Measurements from ENCODE around the gene GNAI3. TPM values are rescaled to one million over a fixed set of nuclear protein-coding genes. Genes with fewer than 3 reads are reported as not detected.
A peak's percentile ranks its signal among the peaks of the same experiment; 100 is the strongest.

The GNAI3 gene
- total RNA-seq, 2 experiments from 2014 or later = 3.8 to 6.1 TPM

DNA sequence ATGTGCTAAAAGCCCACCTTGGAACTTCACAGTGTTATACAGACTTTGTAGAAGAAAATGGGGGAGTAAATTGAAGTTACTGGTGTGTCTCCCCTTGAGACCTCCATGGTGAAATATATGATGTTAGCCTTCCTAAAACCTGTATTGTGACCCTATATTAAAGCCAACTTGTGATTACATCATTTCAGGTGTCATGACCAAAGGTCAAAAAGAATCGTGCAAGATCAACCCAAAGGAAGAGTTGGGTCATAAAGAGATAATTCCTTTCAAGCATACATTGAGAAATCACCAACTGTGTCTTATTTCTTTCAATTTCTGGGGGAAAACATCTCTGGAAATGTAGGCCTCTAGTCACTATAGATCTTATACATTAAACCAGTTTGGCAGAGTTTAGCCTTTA, 36.4 kb downstream of the GNAI3 start:
- CTCF ChIA-PET (ENCODE audit: unreplicated experiment) = no interaction called here
- Histone ChIP-seq H3K36me3 (ENCODE audit: insufficient read depth, low read length) (peaks cover 90% of the 10 kb centered on the region), H4K20me1 (ENCODE audit: insufficient read depth, low read length) (no peaks in the 10 kb centered on the region), H3K27ac (ENCODE audit: low read depth, low read length, poor library complexity, severe bottlenecking) (no peak overlapping the region), H3K4me3 (ENCODE audit: low read depth, low read length, poor library complexity, severe bottlenecking) (no peak overlapping the region), H3K79me2 (ENCODE audit: insufficient read depth, low read depth, low read length) (no peaks in the 10 kb centered on the region), H3K9me3 (ENCODE audit: low read length) (no peaks in the 10 kb centered on the region), H2AFZ (ENCODE audit: low read length) (no peak overlapping the region), H3K4me1 (ENCODE audit: insufficient read depth, low read length, poor library complexity, severe bottlenecking) (no peaks in the 10 kb centered on the region), H3K9me2 (ENCODE audit: insufficient read depth, low read length) (no peaks in the 10 kb centered on the region), H3K4me2 (ENCODE audit: low read length) (no peak overlapping the region)
- TF ChIP-seq, protein P1, sequence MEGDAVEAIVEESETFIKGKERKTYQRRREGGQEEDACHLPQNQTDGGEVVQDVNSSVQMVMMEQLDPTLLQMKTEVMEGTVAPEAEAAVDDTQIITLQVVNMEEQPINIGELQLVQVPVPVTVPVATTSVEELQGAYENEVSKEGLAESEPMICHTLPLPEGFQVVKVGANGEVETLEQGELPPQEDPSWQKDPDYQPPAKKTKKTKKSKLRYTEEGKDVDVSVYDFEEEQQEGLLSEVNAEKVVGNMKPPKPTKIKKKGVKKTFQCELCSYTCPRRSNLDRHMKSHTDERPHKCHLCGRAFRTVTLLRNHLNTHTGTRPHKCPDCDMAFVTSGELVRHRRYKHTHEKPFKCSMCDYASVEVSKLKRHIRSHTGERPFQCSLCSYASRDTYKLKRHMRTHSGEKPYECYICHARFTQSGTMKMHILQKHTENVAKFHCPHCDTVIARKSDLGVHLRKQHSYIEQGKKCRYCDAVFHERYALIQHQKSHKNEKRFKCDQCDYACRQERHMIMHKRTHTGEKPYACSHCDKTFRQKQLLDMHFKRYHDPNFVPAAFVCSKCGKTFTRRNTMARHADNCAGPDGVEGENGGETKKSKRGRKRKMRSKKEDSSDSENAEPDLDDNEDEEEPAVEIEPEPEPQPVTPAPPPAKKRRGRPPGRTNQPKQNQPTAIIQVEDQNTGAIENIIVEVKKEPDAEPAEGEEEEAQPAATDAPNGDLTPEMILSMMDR (conservative IDR thresholded peaks at IDR 0.05; ENCODE audit: low read length) = no peak
- TF ChIP-seq EZH2phosphoT487 (IDR thresholded peaks at IDR 0.05; ENCODE audit: borderline replicate concordance, low read depth, low read length) = no peak
- intact Hi-C loops (cut with micrococcal nuclease; ENCODE audit: unreplicated experiment) = no loop called here
- POLR2A ChIA-PET = interaction anchor here (1.1 kb wide), 1 partner anchor 33 kb away, joined by 3 read pairs; no protein-coding TSS in a partner anchor
- no peak for DNase-seq (ENCODE audit: low spot score)
- TSS peak; percentile 16 for BruUV-seq (replicated peaks)

DNA sequence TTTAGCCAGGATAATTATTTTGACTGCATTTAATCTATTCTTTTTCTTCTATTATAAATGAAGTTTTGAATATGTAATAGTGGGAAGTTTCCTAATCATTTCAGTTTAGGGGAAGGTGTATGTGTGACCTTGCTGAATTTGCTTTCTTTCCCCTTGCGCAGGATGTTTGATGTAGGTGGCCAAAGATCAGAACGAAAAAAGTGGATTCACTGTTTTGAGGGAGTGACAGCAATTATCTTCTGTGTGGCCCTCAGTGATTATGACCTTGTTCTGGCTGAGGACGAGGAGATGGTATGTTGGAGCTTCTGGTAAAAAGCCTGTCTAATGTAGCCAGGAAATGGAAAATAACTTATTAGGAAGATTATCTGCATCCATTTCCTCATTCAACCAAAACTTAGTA, 37.6 kb downstream of the GNAI3 start:
- Histone ChIP-seq H3K9me3 (ENCODE audit: low read length) (no peaks in the 10 kb centered on the region), H3K36me3 (ENCODE audit: insufficient read depth, low read length) (peaks cover 88% of the 10 kb centered on the region), H3K27ac (ENCODE audit: low read depth, low read length, poor library complexity, severe bottlenecking) (no peak overlapping the region), H3K9me2 (ENCODE audit: insufficient read depth, low read length) (no peaks in the 10 kb centered on the region), H2AFZ (ENCODE audit: low read length) (no peak overlapping the region), H4K20me1 (ENCODE audit: insufficient read depth, low read length) (no peaks in the 10 kb centered on the region), H3K4me1 (ENCODE audit: insufficient read depth, low read length, poor library complexity, severe bottlenecking) (no peaks in the 10 kb centered on the region), H3K4me3 (ENCODE audit: low read depth, low read length, poor library complexity, severe bottlenecking) (no peak overlapping the region), H3K4me2 (ENCODE audit: low read length) (no peak overlapping the region), H3K79me2 (ENCODE audit: insufficient read depth, low read depth, low read length) (no peaks in the 10 kb centered on the region)
- CTCF ChIA-PET (ENCODE audit: unreplicated experiment) = no interaction called here
- TF ChIP-seq EZH2phosphoT487 (IDR thresholded peaks at IDR 0.05; ENCODE audit: borderline replicate concordance, low read depth, low read length) = no peak
- TF ChIP-seq, protein P1 (conservative IDR thresholded peaks at IDR 0.05; ENCODE audit: low read length) = no peak
- DNase-seq (ENCODE audit: low spot score) = no peak
- BruUV-seq (replicated peaks) = no TSS peak
- intact Hi-C loops (cut with micrococcal nuclease; ENCODE audit: unreplicated experiment) = no loop called here
- POLR2A ChIA-PET = interaction anchor here (1.1 kb wide), 1 partner anchor 35 kb away, joined by 3 read pairs; no protein-coding TSS in a partner anchor

DNA sequence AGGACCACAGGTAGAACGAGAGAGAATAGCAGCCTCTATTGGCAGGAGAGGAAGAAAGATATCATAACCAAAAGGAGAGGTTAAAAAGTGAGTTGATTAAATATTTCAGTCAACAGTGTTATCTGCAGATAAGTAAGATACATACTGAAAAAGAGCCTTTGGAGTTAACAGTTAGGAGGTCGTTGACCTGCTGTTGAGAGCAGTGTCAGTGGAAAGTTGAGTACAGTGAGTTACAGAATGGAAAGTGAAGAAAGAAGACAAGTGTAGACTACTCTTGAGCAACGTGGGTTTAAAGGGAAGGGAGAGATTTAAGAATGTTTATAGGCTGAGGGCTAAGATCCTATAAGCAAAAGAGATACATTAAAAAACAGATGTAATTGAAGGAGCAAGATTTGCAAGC, 40.8 kb downstream of the GNAI3 start:
- Histone ChIP-seq H3K36me3 (ENCODE audit: insufficient read depth, low read length) (peaks cover 93% of the 10 kb centered on the region), H3K4me1 (ENCODE audit: insufficient read depth, low read length, poor library complexity, severe bottlenecking) (no peaks in the 10 kb centered on the region), H3K9me2 (ENCODE audit: insufficient read depth, low read length) (no peaks in the 10 kb centered on the region), H3K9me3 (ENCODE audit: low read length) (no peaks in the 10 kb centered on the region), H4K20me1 (ENCODE audit: insufficient read depth, low read length) (no peaks in the 10 kb centered on the region), H3K4me3 (ENCODE audit: low read depth, low read length, poor library complexity, severe bottlenecking) (no peak overlapping the region), H2AFZ (ENCODE audit: low read length) (no peak overlapping the region), H3K27ac (ENCODE audit: low read depth, low read length, poor library complexity, severe bottlenecking) (no peak overlapping the region), H3K4me2 (ENCODE audit: low read length) (no peak overlapping the region), H3K79me2 (ENCODE audit: insufficient read depth, low read depth, low read length) (no peaks in the 10 kb centered on the region)
- TF ChIP-seq EZH2phosphoT487 (IDR thresholded peaks at IDR 0.05; ENCODE audit: borderline replicate concordance, low read depth, low read length) = no peak
- TF ChIP-seq, protein P1 (conservative IDR thresholded peaks at IDR 0.05; ENCODE audit: low read length) = no peak
- BruUV-seq (replicated peaks) = no TSS peak
- ChIA-PET POLR2A (no interaction called here), CTCF (ENCODE audit: unreplicated experiment) (no interaction called here)
- intact Hi-C loops (cut with micrococcal nuclease; ENCODE audit: unreplicated experiment) = no loop called here
- DNase-seq (ENCODE audit: low spot score) = no peak

Data from OCI-LY7 (cell line).